HepG2 (cell line): ENCODE measurements around the gene RESP18. TPM values are rescaled to one million over a fixed set of nuclear protein-coding genes. Genes with fewer than 3 reads are reported as not detected.
A peak's percentile ranks its signal among the peaks of the same experiment; 100 is the strongest.

Experiments used
- ATAC-seq: fragments of 200-7000 bp; cut with Tn5 transposase; 3 replicates; pipeline ENCODE4 v1.9.1; 2020; ENCODE audit warnings: mild to moderate bottlenecking, moderate library complexity
- BruUV-seq: library from RNA; stranded (reverse); fragments of 400-500 nt; replicated peaks from 2 replicates; lab custom pipeline; 2021; lab: Mats Ljungman, UMichigan
- CTCF ChIA-PET: fragments of 300-600 bp; formaldehyde crosslinking; extraction: SDS; loops from one replicate; lab custom pipeline; 2021; ENCODE audit warnings: low total read pairs, inconsistent platforms, low intra/inter-chr PET ratio; lab: Yijun Ruan, JAX
- POLR2A ChIA-PET: fragments of 350-600 bp; sonication (Branson Sonifier 250); formaldehyde crosslinking; loops from one replicate; lab custom pipeline; 2020; ENCODE audit warnings: antibody characterized with exemption, inconsistent platforms; lab: Yijun Ruan, JAX
- DNase-seq: peaks from one replicate; pipeline ENCODE4 v3.0.0-alpha.2; 2015; ENCODE audit warnings: low spot score
- FAIRE-seq: peaks from 3 replicates; lab custom pipeline; 2011; peaks lifted over from hg19 to GRCh38; lab: Jason Lieb, UNC
- H2AFZ ChIP-seq: one replicate; pipeline ENCODE4 v1.6.1; 2011; ENCODE audit warnings: low read length, inconsistent platforms
- H3K27ac ChIP-seq: fragments of 300-600 bp; 3 replicates; pipeline ENCODE4 v1.8.0; 2011; ENCODE audit warnings: mixed run types, mild to moderate bottlenecking, mixed read lengths, low read length, inconsistent platforms; ENCODE audit not compliant: insufficient read depth; ENCODE audit errors: extremely low read length
- H3K27me3 ChIP-seq, 2 experiments: fragments of 200-600 bp in 1 of 2; 2 replicates in 1 of 2; 3 replicates in 1 of 2; pipeline versions ENCODE4 v1.6.0 to v1.8.0; 2011; ENCODE audit warnings: low read length in 2 of 2, mild to moderate bottlenecking in 2 of 2, moderate library complexity in 2 of 2, inconsistent platforms in 1 of 2; ENCODE audit not compliant: insufficient read depth in 2 of 2, control insufficient read depth in 1 of 2
- H3K36me3 ChIP-seq, 2 experiments: fragments of 200-600 bp in 1 of 2; replicated peaks in 1 of 2; 2 replicates in 1 of 2; 3 replicates in 1 of 2; pipeline versions ENCODE4 v1.5.1 to v1.8.0; 2011; ENCODE audit warnings: low read length in 2 of 2, inconsistent platforms in 1 of 2; ENCODE audit not compliant: insufficient read depth in 2 of 2, control insufficient read depth in 1 of 2
- H3K4me1 ChIP-seq: 2 replicates; pipeline ENCODE4 v1.5.1; 2012; ENCODE audit warnings: low read length, inconsistent platforms; ENCODE audit not compliant: insufficient read depth
- H3K4me2 ChIP-seq: 2 replicates; pipeline ENCODE4 v1.6.0; 2011; ENCODE audit warnings: low read depth, low read length, inconsistent platforms
- H3K4me3 ChIP-seq, 3 experiments: fragments of 200-600 bp in 1 of 3; sonication (generic), shearing (Covaris generic) in 1 of 3; replicated peaks in 1 of 3; 2 replicates each; pipeline ENCODE4 v1.5.1; 2011 to 2016; ENCODE audit warnings: low read length in 3 of 3, inconsistent platforms in 2 of 3, low read depth in 2 of 3, mild to moderate bottlenecking in 2 of 3, control low read depth in 1 of 3, mixed read lengths in 1 of 3; ENCODE audit not compliant: insufficient read depth in 1 of 3
- H3K79me2 ChIP-seq: one replicate; pipeline ENCODE4 v1.6.1; 2011; ENCODE audit warnings: low read length, inconsistent platforms; ENCODE audit not compliant: insufficient read depth
- H3K9ac ChIP-seq: 2 replicates; pipeline ENCODE4 v1.6.0; 2011; ENCODE audit warnings: mild to moderate bottlenecking, low read depth, low read length, inconsistent platforms; ENCODE audit not compliant: insufficient read depth
- H3K9me3 ChIP-seq: 2 replicates; pipeline ENCODE4 v1.5.1; 2012; ENCODE audit warnings: mild to moderate bottlenecking, low read length
- H4K20me1 ChIP-seq: 2 replicates; pipeline ENCODE4 v1.6.0; 2011; ENCODE audit warnings: inconsistent platforms, mild to moderate bottlenecking, low read length, moderate library complexity; ENCODE audit not compliant: insufficient read depth
- CREB1 ChIP-seq, 2 experiments: fragments of 450-650 bp in 1 of 2; IDR thresholded peaks; 2 replicates each; pipeline ENCODE4 v1.6.1; 2016 to 2017; ENCODE audit warnings: control low read depth in 1 of 2, mild to moderate bottlenecking in 1 of 2, missing compliant biosample characterization in 1 of 2, missing genetic modification characterization in 1 of 2
- THAP9 ChIP-seq: sonication (generic); formaldehyde crosslinking; IDR thresholded peaks from 2 replicates; pipeline ENCODE4; 2020; ENCODE audit warnings: missing genetic modification reagents, mild to moderate bottlenecking, borderline replicate concordance
- WGBS: methylation state at CpG from one replicate; pipeline ENCODE4 v1.1.6; 2017; ENCODE audit warnings: low lambda C conversion rate; 5-methylcytosine and 5-hydroxymethylcytosine counted together
- in situ Hi-C: cut with HindIII; loops from 2 replicates; pipeline ENCODE4 v1.10.0; 2017; ENCODE audit warnings: low pct_unique_long_range_greater_than_20kb; ENCODE audit not compliant: extremely low pct_ligation_motif_present
- intact Hi-C: fragments of 100-400 bp; cut with micrococcal nuclease; formaldehyde crosslinking; loops from one replicate; pipeline ENCODE4 v1.10.0; 2022; ENCODE audit not compliant: unreplicated experiment
- polyA plus RNA-seq, 8 experiments: library from polyadenylated mRNA; depleted of rRNA in 3 of 8; stranded (reverse) in 7 of 8; unstranded in 1 of 8; fragments of >200 nt; fragmentation: Illumina TruSeq in 4 of 8; extraction: Trizol in 4 of 8; gene quantifications; 2 replicates each; pipeline versions ENCODE4 v1.2.1 to v1.2.3, GENCODE V29; 2011 to 2016; ENCODE audit warnings: low read depth in 4 of 8, missing spikeins in 1 of 8, mixed read lengths in 1 of 8; ENCODE audit not compliant: insufficient read depth in 1 of 8
- total RNA-seq, 5 experiments: library from RNA; depleted of rRNA; stranded (reverse); fragments of >200 nt; fragmentation: Illumina TruSeq; extraction: Trizol; gene quantifications; 2 replicates each; pipeline ENCODE4 v1.2.3, GENCODE V29; 2016; ENCODE audit warnings: low read depth in 1 of 5

Gene RESP18
- total and polyA plus RNA-seq, 2 of the 13 experiments (the other 11 are each of a cell fraction or from before 2014, with no cell fraction given) = not detected

GRCh38 chr2:219378163-219378851 lies 45.8 kb upstream of the RESP18 start:
- CTCF ChIA-PET = no interaction called here
- in situ Hi-C loops = no loop called here

More at GRCh38 chr2:219378163-219378851, 45.8 kb upstream of the RESP18 start:
- ATAC-seq (no peak), FAIRE-seq (no peak), DNase-seq (no peak)
- intact Hi-C loops = no loop called here
- no peak overlapping the region for H3K4me3 ChIP-seq
- H3K4me1 ChIP-seq = no peaks in the 10 kb centered on the region
- WGBS = 97% methylated on average over 13 of the region's 13 CpGs
- POLR2A ChIA-PET = interaction anchor here (2.4 kb wide), 1 partner anchor 10 kb away, joined by 27 read pairs; the partner anchor contains the start of gene DNPEP
- no peak overlapping the region for H2AFZ ChIP-seq
- H3K4me2 ChIP-seq = no peak overlapping the region
- no peak overlapping the region for H3K9ac ChIP-seq
- no TSS peak for BruUV-seq
- H3K27ac ChIP-seq = no peak overlapping the region
- H4K20me1 ChIP-seq = 0 out of 2 replicates have a peak, but pooled peaks cover 3% of the 10 kb centered on the region
- no peaks in the 10 kb centered on the region for H3K79me2 ChIP-seq
- no peaks in the 10 kb centered on the region for H3K9me3 ChIP-seq
- TF ChIP-seq THAP9 = no peak
- peak; percentile 74 for TF ChIP-seq CREB1 (IDR thresholded peaks at IDR 0.05)
- no peak for TF ChIP-seq CREB1 (CRISPR knock-in tag; IDR thresholded peaks at IDR 0.05)
- H3K36me3 ChIP-seq = peaks cover 25 to 55% of the 10 kb centered on the region in 2 experiments
- H3K27me3 ChIP-seq = no peaks in the 10 kb centered on the region
